ENCODE measurements around the gene VANGL2. TPM values are rescaled to one million over a fixed set of nuclear protein-coding genes. Genes with fewer than 3 reads are reported as not detected.

Gene VANGL2
- 5.6 and 7.2 TPM in 2 replicates for total RNA-seq

DNA sequence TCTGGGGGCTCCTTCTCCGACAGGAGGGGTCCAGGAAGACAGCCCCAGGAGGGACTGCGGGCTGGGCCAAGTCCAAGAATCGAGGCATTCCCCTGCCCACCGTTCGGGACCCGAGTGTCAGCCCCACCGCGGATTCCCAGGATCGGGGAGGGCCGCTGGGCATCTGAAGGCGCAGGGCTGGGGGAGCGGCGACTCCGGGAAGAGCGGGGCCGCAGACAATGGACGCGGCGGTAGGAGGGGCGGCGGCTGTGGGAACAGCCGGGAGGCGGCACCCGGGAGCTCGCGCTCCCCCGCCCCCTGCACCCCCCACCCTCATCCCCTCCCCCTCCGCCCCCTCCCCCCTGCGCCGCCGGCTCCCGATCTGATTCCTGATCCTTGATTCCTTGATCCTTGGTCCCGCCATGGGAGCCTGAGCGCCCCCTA lies at the start of gene VANGL2:
TSS of gene VANGL2 (plus strand) at position 342 of the 423 bp plus-strand sequence. CDS start 15,274 bp downstream, outside the sequence.
- H3K4me3 ChIP-seq (ENCODE audit: low read depth, low read length) = peak within 1 kb of the TSS; percentile 69
- no peak for TF ChIP-seq CTCF (conservative IDR thresholded peaks at IDR 0.05; ENCODE audit: low read depth, low read length)
- no peak for DNase-seq (ENCODE audit: low read depth)

DNA sequence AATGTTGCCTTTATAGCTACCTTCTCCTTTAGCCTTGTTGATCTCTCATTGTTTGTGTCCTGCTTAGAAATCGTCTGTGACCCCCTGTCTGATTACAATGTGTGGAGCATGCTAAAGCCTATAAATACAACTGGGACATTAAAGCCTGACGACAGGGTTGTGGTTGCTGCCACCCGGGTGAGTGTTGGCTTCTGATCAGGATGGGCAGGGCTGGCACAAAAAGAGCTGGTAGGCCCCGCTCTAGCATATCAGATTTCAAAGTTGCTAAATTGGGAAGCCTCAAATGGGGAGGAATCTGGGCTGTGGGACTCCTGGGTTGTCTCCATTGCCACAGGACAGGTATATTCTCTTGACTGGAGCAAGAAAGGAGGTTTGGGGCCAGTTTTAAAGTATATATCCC lies 48.7 kb upstream of the VANGL2 start:
- TF ChIP-seq CTCF (conservative IDR thresholded peaks at IDR 0.05; ENCODE audit: low read depth, low read length) = no peak
- no peak overlapping the region for H3K4me3 ChIP-seq (ENCODE audit: low read depth, low read length)
- DNase-seq (ENCODE audit: low read depth) = no peak

GRCh38 chr1:160352555-160352954 lies 47.8 kb upstream of the VANGL2 start:
- DNase-seq (ENCODE audit: low read depth) = no peak
- no peak overlapping the region for H3K4me3 ChIP-seq (ENCODE audit: low read depth, low read length)
- no peak for TF ChIP-seq CTCF (conservative IDR thresholded peaks at IDR 0.05; ENCODE audit: low read depth, low read length)

- H3K4me3 ChIP-seq (ENCODE audit: low read depth, low read length) = no peak overlapping the region
- DNase-seq (ENCODE audit: low read depth) = no peak
- no peak for TF ChIP-seq CTCF (conservative IDR thresholded peaks at IDR 0.05; ENCODE audit: low read depth, low read length)
Observed at GRCh38 chr1:160353223-160353622, 47.1 kb upstream of the VANGL2 start.

- peak; percentile 76 for TF ChIP-seq CTCF (conservative IDR thresholded peaks at IDR 0.05; ENCODE audit: low read depth, low read length)
- DNase-seq (ENCODE audit: low read depth) = no peak
Observed at GRCh38 chr1:160354388-160354985, 45.9 kb upstream of the VANGL2 start.

DNA sequence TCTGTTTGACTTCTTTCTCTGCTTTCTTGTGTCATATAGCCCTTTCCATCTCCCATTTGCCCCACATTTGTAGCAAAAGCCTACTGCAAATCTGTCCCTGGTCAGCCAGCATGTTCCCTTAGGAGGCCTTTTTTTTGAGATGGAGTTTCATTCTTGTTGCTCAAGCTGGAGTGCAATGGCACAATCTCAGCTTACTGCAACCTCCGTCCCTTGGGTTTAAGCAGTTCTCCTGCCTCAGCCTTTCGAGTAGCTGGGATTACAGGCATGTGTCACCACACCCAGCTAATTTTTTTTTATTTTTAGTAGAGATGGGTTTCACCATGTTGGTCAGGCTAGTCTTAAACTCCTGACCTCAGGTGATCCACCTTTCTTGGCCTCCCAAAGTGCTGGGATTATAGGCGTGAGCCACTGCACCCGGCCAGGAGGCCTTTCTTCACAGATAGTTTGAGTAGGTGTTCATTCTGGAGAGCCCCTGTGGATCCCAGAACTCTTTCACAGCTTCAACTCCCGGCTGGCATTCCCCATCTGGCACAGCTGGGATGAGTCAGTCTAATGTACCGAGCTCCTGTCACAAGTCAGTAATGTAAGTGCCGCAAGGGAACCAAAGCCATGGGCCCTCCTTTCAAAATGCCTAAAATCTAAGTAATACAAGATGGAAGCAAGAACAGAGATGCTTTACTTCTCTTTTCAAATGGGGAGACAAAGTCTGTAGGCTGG lies 42.9 kb upstream of the VANGL2 start:
- H3K4me3 ChIP-seq (ENCODE audit: low read depth, low read length) = no peak overlapping the region
- DNase-seq (ENCODE audit: low read depth) = no peak
- TF ChIP-seq CTCF (conservative IDR thresholded peaks at IDR 0.05; ENCODE audit: low read depth, low read length) = no peak

More at GRCh38 chr1:160354388-160354985, 45.9 kb upstream of the VANGL2 start:
- H3K4me3 ChIP-seq (ENCODE audit: low read depth, low read length) = no peak overlapping the region
